DOHH2 (cell line): ENCODE data around the gene CDC42.

Source experiments
- H3F3A ChIP-seq: fragments of 200-600 bp; sonication (generic), shearing (Covaris generic); 2 replicates; pipeline ENCODE4 v1.6.0; 2016; ENCODE audit warnings: antibody characterized with exemption, mild to moderate bottlenecking; ENCODE audit not compliant: control insufficient read depth, insufficient read depth
- H3K27ac ChIP-seq: fragments of 200-600 bp; sonication (generic); 2 replicates; pipeline ENCODE4 v1.5.1; 2014; ENCODE audit warnings: low read depth, mild to moderate bottlenecking, low read length, moderate library complexity
- H3K27me3 ChIP-seq: fragments of 200-600 bp; sonication (generic); 2 replicates; pipeline ENCODE4 v1.6.1; 2014; ENCODE audit warnings: mild to moderate bottlenecking, low read length, mixed read lengths; ENCODE audit not compliant: control insufficient read depth
- H3K36me3 ChIP-seq: fragments of 200-600 bp; sonication (generic); 2 replicates; pipeline ENCODE4 v1.6.1; 2014; ENCODE audit warnings: mild to moderate bottlenecking, low read length, moderate library complexity, mixed read lengths; ENCODE audit not compliant: control insufficient read depth
- H3K4me1 ChIP-seq: fragments of 200-600 bp; sonication (generic); 2 replicates; pipeline ENCODE4 v1.6.1; 2014; ENCODE audit warnings: mild to moderate bottlenecking, low read length, mixed read lengths; ENCODE audit not compliant: control insufficient read depth
- H3K4me2 ChIP-seq: fragments of 200-600 bp; sonication (generic); 2 replicates; pipeline ENCODE4 v1.6.0; 2014; ENCODE audit warnings: mild to moderate bottlenecking, low read length, moderate library complexity
- H3K4me3 ChIP-seq: fragments of 200-600 bp; sonication (generic); 2 replicates; pipeline ENCODE4 v1.5.1; 2014; ENCODE audit warnings: mild to moderate bottlenecking, low read length, mixed read lengths
- H3K79me2 ChIP-seq: fragments of 200-600 bp; sonication (generic); 2 replicates; pipeline ENCODE4 v1.6.1; 2014; ENCODE audit warnings: mild to moderate bottlenecking, low read length, mixed read lengths; ENCODE audit not compliant: control insufficient read depth
- H3K9me2 ChIP-seq: fragments of 200-600 bp; sonication (generic); replicated peaks from 2 replicates; pipeline ENCODE4 v1.6.1; 2014; ENCODE audit warnings: mild to moderate bottlenecking, low read length, mixed read lengths; ENCODE audit not compliant: control insufficient read depth
- H3K9me3 ChIP-seq: fragments of 200-600 bp; sonication (generic); 2 replicates; pipeline ENCODE4 v1.6.1; 2014; ENCODE audit warnings: antibody characterized with exemption, low read length, mixed read lengths; ENCODE audit not compliant: control insufficient read depth, insufficient read depth
- H4K20me1 ChIP-seq: fragments of 200-600 bp; sonication (generic); 2 replicates; pipeline ENCODE4 v1.6.0; 2014; ENCODE audit warnings: low read depth, mild to moderate bottlenecking, antibody characterized with exemption, low read length, moderate library complexity; ENCODE audit not compliant: control insufficient read depth, insufficient read depth
- EZH2phosphoT487 ChIP-seq: fragments of 200-600 bp; sonication (generic); IDR thresholded peaks from 2 replicates; pipeline ENCODE4 v1.6.1; 2017; ENCODE audit warnings: borderline replicate concordance, mild to moderate bottlenecking, antibody characterized with exemption, low read length, moderate library complexity, mixed read lengths
- TF ChIP-seq, protein P1 (sequence below): fragments of 200-600 bp; sonication (generic); IDR thresholded peaks from one replicate; pipeline ENCODE4 v1.5.1; 2014; ENCODE audit warnings: antibody characterized with exemption, mild to moderate bottlenecking, low read depth, low read length; ENCODE audit not compliant: poor library complexity, severe bottlenecking

CDC42 gene

DNA sequence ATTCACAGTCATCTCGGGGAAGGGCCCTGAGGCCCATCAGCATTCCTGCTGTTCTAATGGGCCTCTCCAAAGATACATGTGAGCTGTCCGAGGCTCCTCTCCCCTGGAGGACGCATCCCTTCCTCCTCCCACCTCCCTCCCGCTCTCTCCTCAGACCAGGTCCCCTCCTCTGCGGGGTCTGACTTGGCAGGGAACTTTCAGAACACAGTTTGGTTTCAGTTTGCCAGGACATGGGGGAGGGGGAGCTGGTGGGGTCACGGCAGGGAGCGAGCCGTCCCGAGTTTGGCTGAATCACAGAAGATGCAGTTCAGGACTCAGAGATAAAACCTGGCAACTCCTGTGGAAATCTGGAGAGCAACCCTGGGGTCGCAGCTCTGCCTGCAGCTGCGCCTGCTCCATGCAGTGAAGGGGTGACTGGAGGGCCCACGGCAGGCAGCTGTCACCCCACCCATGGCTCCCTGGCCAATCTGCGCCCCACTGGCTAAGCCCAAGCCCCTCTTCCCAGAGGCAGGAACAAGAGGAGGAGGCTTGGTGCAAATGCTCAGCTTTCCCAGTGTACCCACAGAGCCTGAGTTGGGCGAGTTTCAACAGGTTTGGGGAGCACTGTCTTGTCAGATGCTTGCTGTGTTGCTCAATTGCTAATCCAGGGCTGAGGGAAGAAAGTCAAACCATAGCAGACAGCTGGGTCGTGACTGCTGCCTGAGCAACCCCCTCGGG lies 84.7 kb downstream of the CDC42 start:
- Histone ChIP-seq H3K4me3 (no peak overlapping the region), H3K27me3 (peaks cover 18% of the 10 kb centered on the region), H3K36me3 (no peaks in the 10 kb centered on the region), H4K20me1 (no peaks in the 10 kb centered on the region), H3F3A (no peaks in the 10 kb centered on the region), H3K9me2 (no peaks in the 10 kb centered on the region), H3K27ac (no peak overlapping the region), H3K4me1 (peaks cover 12% of the 10 kb centered on the region), H3K4me2 (peak overlapping the region; percentile 21; the same call in 1 of the 2 replicates), H3K79me2 (no peaks in the 10 kb centered on the region), H3K9me3 (no peaks in the 10 kb centered on the region)
- no peak for TF ChIP-seq EZH2phosphoT487
- TF ChIP-seq, protein P1, sequence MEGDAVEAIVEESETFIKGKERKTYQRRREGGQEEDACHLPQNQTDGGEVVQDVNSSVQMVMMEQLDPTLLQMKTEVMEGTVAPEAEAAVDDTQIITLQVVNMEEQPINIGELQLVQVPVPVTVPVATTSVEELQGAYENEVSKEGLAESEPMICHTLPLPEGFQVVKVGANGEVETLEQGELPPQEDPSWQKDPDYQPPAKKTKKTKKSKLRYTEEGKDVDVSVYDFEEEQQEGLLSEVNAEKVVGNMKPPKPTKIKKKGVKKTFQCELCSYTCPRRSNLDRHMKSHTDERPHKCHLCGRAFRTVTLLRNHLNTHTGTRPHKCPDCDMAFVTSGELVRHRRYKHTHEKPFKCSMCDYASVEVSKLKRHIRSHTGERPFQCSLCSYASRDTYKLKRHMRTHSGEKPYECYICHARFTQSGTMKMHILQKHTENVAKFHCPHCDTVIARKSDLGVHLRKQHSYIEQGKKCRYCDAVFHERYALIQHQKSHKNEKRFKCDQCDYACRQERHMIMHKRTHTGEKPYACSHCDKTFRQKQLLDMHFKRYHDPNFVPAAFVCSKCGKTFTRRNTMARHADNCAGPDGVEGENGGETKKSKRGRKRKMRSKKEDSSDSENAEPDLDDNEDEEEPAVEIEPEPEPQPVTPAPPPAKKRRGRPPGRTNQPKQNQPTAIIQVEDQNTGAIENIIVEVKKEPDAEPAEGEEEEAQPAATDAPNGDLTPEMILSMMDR = no peak

DNA sequence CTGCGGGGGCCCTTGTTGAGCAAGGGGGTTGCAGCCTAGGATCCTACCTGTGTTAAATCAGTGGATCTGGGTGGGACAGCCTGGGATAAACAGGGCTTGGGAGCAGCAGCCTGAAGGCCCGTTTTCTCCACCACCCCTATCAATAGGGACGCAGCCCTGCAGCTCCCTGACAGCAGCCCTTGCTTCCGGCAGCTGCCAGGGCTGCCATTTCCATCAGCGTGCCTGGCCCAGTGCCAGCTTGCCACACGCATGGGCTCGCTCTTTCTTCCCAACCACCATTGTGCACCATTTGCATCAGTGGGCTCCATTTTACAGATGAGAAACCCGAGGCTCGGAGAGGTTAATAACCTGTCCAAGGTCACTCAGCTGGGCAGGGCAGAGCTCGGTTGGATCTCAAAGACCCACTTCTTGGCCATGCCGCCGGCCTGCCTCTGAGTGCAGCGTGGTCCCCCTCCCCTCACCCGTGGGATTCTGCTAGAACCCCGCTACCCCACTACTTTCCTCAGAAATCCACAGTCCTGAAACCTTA lies 86.6 kb downstream of the CDC42 start:
- no peak overlapping the region for H3K27ac ChIP-seq
- H3K79me2 ChIP-seq = no peaks in the 10 kb centered on the region
- no peaks in the 10 kb centered on the region for H3K9me2 ChIP-seq
- no peaks in the 10 kb centered on the region for H3K36me3 ChIP-seq
- H3F3A ChIP-seq = no peaks in the 10 kb centered on the region
- TF ChIP-seq, protein P1 = no peak
- TF ChIP-seq EZH2phosphoT487 = no peak
- peaks cover 27% of the 10 kb centered on the region for H3K27me3 ChIP-seq
- H3K4me2 ChIP-seq = no peak overlapping the region
- H3K4me3 ChIP-seq = no peak overlapping the region
- H3K4me1 ChIP-seq = peaks cover 12% of the 10 kb centered on the region
- no peaks in the 10 kb centered on the region for H3K9me3 ChIP-seq
- H4K20me1 ChIP-seq = no peaks in the 10 kb centered on the region

DNA sequence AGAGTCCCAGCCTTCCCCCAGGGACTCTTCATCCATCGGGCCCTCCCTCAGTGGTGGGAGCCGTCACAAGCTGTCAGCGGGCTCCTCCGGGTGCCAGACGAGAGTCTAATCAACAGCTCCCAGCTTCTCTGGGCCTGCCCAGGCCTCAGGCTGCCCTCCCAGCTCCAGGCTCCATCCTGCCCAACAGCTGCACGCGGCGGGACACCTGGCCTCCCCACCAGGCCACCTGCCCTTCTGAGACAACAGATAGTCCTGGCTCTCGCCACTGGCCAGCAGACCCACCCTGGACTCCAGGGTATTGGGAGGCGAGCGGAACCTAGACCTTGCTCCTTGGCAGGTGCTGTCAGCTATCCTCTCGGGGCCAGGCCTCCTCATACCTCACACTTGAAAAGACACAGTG lies 87.3 kb downstream of the CDC42 start:
- TF ChIP-seq, protein P1 = no peak
- TF ChIP-seq EZH2phosphoT487 = no peak
- Histone ChIP-seq H4K20me1 (no peaks in the 10 kb centered on the region), H3K4me3 (no peak overlapping the region), H3K9me3 (no peaks in the 10 kb centered on the region), H3K27ac (no peak overlapping the region), H3K27me3 (peaks cover 34% of the 10 kb centered on the region), H3K4me1 (peaks cover 12% of the 10 kb centered on the region), H3K4me2 (no peak overlapping the region), H3F3A (no peaks in the 10 kb centered on the region), H3K79me2 (no peaks in the 10 kb centered on the region), H3K36me3 (no peaks in the 10 kb centered on the region), H3K9me2 (no peaks in the 10 kb centered on the region)
